ENCODE measurements around the gene FIGLA. TPM values are rescaled to one million over a fixed set of nuclear protein-coding genes. Genes with fewer than 3 reads are reported as not detected.

Gene FIGLA
- total RNA-seq, 1 donor from 2014 or later, result not detected

- intact Hi-C loops (cut with DNase I), result no loop called here
- Histone ChIP-seq H3K27me3 (peaks cover 3% of the 10 kb centered on the region), H3K4me1 (peaks cover 14% of the 10 kb centered on the region), H3K9me3 (no peaks in the 10 kb centered on the region), H3K27ac (no peak overlapping the region), H3K36me3 (no peaks in the 10 kb centered on the region), H3K4me3 (no peak overlapping the region)
- no peak for TF ChIP-seq POLR2AphosphoS5 (IDR thresholded peaks at IDR 0.05; ENCODE audit: insufficient read depth in 1 of 2, low read depth in 1 of 2)
- no peak for TF ChIP-seq POLR2A (IDR thresholded peaks at IDR 0.05)
- no peak for TF ChIP-seq CTCF (IDR thresholded peaks at IDR 0.05)
- no peak for DNase-seq (ENCODE audit: extremely low spot score in 2 of 2)
Measured at GRCh38 chr2:70765507-70765906, 24.9 kb downstream of the FIGLA start.

- intact Hi-C loops (cut with DNase I), result no loop called here
- Histone ChIP-seq H3K9me3 (no peaks in the 10 kb centered on the region), H3K4me3 (no peak overlapping the region), H3K36me3 (no peaks in the 10 kb centered on the region), H3K27ac (no peak overlapping the region), H3K4me1 (no peaks in the 10 kb centered on the region), H3K27me3 (no peaks in the 10 kb centered on the region)
- DNase-seq (ENCODE audit: extremely low spot score in 2 of 2), result no peak
- TF ChIP-seq POLR2AphosphoS5 (IDR thresholded peaks at IDR 0.05; ENCODE audit: insufficient read depth in 1 of 2, low read depth in 1 of 2), result no peak
Measured at GRCh38 chr2:70759446-70759845, 31.0 kb downstream of the FIGLA start.

GRCh38 chr2:70757966-70758365 is 32.5 kb downstream of the FIGLA start:
- intact Hi-C loops (cut with DNase I), result no loop called here
- TF ChIP-seq POLR2AphosphoS5 (IDR thresholded peaks at IDR 0.05; ENCODE audit: insufficient read depth in 1 of 2, low read depth in 1 of 2) (no peak), CTCF (IDR thresholded peaks at IDR 0.05) (no peak), POLR2A (IDR thresholded peaks at IDR 0.05) (no peak)
- Histone ChIP-seq H3K27me3 (no peaks in the 10 kb centered on the region), H3K4me3 (no peak overlapping the region), H3K4me1 (no peaks in the 10 kb centered on the region), H3K36me3 (no peaks in the 10 kb centered on the region), H3K9me3 (no peaks in the 10 kb centered on the region), H3K27ac (no peak overlapping the region)
- no peak for DNase-seq (ENCODE audit: extremely low spot score in 2 of 2)

GRCh38 chr2:70757360-70757759 is 33.1 kb downstream of the FIGLA start:
- Histone ChIP-seq H3K4me3 (no peak overlapping the region), H3K4me1 (no peaks in the 10 kb centered on the region), H3K36me3 (no peaks in the 10 kb centered on the region), H3K9me3 (no peaks in the 10 kb centered on the region), H3K27me3 (no peaks in the 10 kb centered on the region), H3K27ac (no peak overlapping the region)
- TF ChIP-seq POLR2AphosphoS5 (IDR thresholded peaks at IDR 0.05; ENCODE audit: insufficient read depth in 1 of 2, low read depth in 1 of 2), result no peak
- TF ChIP-seq CTCF (IDR thresholded peaks at IDR 0.05), result no peak
- no peak for TF ChIP-seq POLR2A (IDR thresholded peaks at IDR 0.05)
- DNase-seq (ENCODE audit: extremely low spot score in 2 of 2), result no peak
- intact Hi-C loops (cut with DNase I), result no loop called here

- H3K36me3 ChIP-seq, result no peaks in the 10 kb centered on the region
- H3K27me3 ChIP-seq, result no peaks in the 10 kb centered on the region
- TF ChIP-seq POLR2A (IDR thresholded peaks at IDR 0.05), result no peak
- H3K9me3 ChIP-seq, result no peaks in the 10 kb centered on the region
- intact Hi-C loops (cut with DNase I), result no loop called here
- no peaks in the 10 kb centered on the region for H3K4me1 ChIP-seq
- no peak for DNase-seq (ENCODE audit: extremely low spot score in 2 of 2)
- H3K27ac ChIP-seq, result no peak overlapping the region
- H3K4me3 ChIP-seq, result no peak overlapping the region
Measured at GRCh38 chr2:70756128-70756527, 34.3 kb downstream of the FIGLA start.

GRCh38 chr2:70753902-70754301 is 36.5 kb downstream of the FIGLA start:
- no peak for DNase-seq (ENCODE audit: extremely low spot score in 2 of 2)
- Histone ChIP-seq H3K36me3 (no peaks in the 10 kb centered on the region), H3K4me3 (no peak overlapping the region), H3K27me3 (no peaks in the 10 kb centered on the region), H3K27ac (no peak overlapping the region), H3K4me1 (no peaks in the 10 kb centered on the region), H3K9me3 (no peaks in the 10 kb centered on the region)
- intact Hi-C loops (cut with DNase I), result no loop called here
- TF ChIP-seq CTCF (IDR thresholded peaks at IDR 0.05) (no peak), POLR2AphosphoS5 (IDR thresholded peaks at IDR 0.05; ENCODE audit: insufficient read depth in 1 of 2, low read depth in 1 of 2) (no peak), POLR2A (IDR thresholded peaks at IDR 0.05) (no peak)

All from vagina (tissue), 2 donors.